AG20443 (cell line): ENCODE results near the gene MAX.
A peak's percentile ranks its signal among the peaks of the same experiment; 100 is the strongest.

Source experiments
- DNase-seq: peaks from one replicate; pipeline ENCODE4 v3.0.0; 2012; ENCODE audit warnings: low spot score, mixed read lengths

Gene MAX, protein sequence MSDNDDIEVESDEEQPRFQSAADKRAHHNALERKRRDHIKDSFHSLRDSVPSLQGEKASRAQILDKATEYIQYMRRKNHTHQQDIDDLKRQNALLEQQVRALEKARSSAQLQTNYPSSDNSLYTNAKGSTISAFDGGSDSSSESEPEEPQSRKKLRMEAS

DNA sequence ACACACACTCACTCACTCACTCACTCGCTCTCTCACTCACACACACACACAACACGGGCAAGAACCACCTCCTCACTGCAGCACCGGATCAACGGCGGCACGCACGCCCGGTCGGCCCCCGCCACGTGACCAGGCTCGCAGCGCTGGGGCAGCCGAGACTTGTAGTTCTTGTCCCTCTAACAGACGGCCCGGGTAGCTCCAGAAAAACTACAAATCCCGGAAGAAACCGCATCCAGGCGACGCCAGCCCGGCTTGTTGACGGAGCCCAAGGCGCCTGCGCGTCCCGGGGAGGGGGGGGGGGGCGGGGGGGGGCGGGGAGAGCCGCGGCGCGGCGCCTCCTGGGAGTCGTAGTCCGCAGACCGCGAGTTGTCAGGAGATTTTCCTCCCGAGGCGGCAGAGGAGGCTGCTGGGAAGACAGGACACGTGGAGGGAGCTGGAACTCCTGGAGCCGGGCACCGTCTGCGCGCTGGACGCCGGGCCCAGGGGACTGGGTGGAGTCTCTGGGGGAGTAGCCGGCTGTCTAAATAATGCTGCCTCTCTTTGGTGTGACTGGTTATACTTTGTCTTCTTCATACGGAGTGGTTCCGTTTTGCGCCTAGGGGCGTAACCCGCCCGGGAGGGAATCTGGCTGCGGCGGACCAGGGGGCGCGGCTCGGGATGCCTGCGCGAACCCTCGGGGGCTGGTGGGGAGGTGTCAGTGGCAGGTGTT lies at the start of gene MAX:
MAX (minus strand) TSS at position 77 of the 709 bp plus-strand sequence. CDS start 178 bp downstream, outside the sequence.
- peak; percentile 99 for DNase-seq

DNA sequence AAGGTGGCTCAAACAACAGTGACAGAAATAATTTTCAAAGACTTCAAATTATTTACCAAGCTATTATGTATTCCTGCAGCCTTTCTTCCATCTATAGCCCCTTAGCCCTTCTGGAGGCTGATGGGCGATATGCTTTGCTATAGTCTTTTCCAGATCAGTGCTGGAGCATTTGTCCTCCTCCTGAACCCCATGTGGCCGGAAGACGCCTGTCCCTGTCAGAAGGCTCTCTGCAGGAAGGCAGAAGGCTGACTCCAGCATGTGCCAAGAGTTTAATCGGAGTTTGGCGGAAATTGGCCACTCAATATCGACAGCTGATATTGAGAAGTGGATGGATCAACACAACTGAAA lies 49.3 kb upstream of the MAX start:
- no peak for DNase-seq

DNA sequence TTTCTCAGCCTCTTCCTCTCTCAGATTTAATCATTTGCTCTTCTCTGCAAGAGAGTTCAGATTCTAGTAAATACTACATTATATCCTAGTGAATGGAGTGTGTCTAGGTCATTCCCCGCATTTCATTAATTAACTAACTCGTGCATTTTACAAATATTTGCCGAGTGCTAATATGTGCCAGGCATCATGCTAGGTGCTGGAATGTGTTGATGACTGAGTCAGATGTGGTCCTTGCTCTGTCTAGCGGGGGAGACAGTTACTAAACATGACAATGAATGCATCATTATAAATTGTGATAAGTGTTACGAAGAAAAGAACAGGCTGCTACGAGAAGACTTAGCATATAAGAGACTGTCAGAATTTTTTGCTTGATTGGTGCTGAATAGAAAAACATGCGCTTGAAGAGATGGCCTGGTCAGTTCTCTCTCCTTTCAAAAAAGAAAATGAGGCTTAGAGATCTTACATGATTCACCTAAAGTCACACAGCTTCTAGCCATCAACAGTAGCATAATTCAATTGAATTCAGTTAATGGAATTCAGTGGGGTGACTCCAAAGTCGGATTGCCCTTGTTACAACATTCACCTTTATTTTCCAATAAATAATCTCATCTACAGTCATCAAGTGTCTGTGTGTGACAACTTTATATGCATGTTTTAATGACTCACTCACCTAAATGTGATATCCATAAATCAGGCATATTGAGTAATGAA lies 48.7 kb upstream of the MAX start:
- no peak for DNase-seq

DNA sequence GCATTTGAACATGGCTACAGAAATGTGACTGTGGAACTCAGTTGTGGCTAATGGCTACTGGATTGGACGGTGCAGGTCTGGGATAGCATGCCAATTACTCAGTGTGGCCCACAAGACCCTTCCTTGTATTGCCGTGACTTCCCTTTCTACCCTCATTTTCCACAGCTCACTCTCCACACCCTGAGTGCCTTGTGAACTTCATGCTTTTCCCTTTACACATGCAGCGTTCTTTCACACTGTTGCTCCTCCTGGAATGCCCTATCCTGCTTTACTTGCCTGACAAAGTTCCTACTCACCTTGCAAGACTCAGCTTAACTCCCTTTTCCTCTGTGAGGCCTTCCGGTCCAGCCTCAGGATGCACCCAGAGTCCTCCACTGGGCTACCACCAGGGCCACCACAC lies 46.8 kb upstream of the MAX start:
- DNase-seq, result no peak

DNA sequence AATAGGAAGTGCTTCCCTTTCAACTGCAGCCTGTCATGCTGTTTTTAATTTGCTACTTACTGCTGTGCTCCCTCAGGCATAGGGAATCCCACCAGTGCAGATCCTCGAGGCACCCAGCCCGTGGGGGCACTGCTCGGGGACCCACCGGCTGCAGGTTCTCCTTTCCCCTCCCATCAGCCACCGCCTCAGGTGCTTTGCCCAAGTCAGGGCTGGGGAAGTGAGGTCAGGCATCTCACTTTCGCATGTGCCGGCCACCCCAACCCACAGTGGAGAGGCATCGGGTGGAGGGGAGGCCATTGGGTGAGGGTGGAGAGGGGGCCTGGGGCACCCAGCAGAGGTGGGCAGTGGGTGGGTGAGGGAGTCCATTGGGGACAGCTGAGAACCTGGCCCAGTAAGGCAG lies 41.9 kb upstream of the MAX start:
- no peak for DNase-seq

DNA sequence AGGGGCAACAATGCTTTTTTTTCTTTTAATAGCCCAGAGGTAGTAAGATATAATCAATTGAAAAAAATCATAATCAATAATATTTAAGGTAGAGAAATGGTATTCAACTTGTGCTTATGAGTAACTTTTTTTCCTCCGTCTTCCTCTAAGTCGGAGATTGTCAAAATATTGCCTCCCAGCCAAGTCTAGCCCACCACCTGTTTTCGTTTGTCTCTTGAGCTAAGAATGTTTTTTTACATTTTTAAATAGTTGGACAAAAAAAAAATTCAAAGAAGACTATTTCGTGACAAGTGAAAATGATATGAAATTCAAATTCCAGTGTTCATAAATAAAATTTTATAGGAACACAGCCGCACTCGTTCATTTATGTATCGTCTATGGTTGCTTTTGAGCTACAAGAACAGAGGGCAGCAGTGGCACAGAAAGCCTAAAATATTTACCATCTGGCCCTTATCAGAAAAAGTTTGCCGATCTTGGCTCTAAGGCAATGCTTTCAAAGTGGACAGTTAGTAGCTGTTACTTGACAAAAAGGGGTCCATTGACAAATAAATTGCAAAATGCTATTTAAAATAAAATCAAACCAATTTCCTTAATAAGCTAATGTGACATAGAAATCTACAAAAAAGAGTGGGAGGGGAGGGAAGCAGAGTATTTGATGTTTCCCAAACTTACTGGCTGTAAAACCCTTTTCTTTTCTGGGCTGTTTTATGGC lies 40.8 kb upstream of the MAX start:
- no peak for DNase-seq

DNA sequence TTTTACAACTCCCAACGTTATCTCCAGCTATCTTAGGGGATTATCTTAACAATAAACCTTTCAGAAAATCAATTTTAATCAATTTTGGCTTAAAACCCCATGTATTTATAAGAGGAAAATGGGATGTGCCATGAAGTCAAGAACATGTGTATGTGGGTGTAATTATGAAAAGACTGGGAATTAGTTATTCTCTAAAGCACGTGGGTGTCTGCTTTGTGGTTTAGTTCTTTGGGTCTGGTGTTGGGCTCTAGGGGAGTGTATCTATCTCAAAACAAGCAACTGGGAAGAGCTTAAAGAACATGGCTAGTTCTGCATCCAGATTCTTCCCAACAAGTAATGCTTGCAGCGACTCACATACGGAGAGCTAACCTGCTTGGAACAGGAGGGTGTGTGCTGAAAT lies 40.1 kb upstream of the MAX start:
- no peak for DNase-seq

DNA sequence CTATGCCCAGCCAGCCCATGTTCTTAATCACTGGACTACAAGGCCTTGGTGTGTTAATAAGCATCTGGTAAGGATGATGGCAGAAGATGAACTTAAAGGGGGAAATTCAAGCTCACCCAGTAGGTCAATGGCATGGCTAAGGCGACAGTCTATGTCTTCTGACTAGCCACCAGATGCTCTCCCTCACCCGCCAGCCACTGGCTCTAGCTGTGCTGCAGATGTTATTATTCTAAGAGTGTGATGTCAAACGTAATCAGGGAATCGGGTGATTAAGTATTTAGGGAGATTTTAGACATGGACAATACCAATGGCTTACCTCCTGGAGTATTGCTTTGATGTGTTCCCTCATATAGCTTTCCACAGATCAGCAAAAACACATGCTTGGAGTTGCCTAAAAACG lies 39.2 kb upstream of the MAX start:
- DNase-seq, result no peak

DNA sequence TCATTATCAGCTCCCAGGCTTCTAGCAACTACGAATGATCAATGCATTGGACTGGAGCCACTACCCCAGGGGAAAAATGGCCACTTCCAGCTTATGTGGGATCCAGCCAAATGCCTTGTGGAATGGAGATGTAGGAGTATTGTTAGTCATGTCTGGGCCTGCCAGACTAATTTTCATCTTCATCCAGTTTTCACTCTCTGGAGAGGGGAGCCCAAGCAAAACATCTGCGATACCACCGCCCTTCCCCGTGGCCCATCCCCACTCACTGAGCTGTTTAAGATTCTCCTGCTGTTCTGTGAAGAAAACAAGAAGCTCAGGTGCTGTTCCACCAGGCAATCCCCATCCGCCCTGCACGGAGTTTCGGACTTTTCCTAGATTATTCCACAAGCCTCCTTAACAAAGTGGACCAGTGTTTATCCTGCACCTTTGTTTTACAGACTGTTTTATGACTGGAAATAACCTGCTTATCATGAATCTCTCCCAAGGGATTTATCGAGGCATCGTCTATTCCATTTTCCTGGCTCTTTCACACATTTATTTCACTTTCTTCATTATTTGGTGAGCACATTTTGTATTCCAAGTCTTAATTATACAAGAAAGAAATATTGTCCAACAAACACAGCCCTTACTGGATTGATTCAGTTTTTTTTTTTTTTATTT lies 35.5 kb upstream of the MAX start:
- DNase-seq, result no peak

DNA sequence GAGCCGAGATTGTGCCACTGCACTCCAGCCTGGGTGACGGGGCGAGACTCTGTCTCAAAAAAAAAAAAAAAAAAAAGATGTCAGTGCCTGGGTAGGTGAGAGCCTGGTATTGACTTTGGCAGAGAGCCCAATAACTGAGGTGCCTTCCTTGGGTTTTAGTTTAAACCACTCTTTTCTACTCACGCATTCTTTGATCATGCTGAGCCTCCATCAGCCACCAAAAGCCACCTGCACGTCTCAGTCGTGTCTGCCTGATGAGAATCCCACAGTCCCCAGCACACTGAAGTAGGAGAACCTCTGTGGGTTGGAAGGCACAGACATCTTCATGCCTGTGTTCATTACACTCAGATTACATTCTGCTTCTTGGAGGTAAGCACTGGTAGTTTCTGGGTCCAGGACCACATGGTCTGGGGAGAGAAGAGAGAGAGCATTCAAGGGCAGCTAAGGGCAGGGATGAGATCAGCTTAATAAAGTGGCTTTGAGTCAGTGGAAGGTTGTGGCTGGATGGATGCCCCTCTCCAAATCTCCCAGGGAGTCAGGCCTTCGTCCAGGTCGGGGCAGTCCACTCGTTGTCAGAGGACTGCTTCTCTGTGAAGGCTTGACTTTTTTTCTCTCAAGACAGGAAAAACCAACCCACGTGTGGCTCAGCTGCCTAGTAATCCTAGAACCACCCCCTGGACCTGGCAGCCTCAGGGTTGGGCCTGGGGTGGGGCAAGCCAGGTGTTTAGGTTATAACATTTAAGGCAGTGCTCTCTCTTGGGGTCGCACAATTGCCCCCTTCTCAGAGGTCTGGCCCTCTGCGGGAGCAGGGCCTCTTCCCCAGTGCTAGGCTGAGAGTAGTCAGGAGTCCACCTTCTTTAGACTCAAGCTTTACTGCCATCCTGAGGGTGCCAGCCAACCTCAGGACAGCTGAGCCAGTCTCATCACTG lies 32.6 kb upstream of the MAX start:
- no peak for DNase-seq

DNA sequence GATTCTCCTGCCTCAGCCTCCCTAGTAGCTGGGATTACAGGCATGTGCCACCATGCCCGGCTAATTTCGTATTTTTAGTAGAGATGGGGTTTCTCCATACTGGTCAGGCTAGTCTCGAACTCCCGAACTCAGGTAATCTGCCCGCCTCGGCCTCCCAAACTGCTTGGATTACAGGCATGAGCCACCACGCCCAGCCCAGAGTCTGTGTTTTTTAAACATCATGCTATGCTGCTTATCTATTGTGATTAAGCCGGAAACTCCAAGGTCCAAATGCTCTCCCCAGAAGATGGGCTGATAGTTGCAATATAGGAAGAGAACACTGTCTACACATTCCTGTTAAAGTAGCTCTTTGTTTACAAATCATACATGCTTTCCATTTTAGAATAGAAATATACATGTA lies 30.5 kb upstream of the MAX start:
- no peak for DNase-seq

DNA sequence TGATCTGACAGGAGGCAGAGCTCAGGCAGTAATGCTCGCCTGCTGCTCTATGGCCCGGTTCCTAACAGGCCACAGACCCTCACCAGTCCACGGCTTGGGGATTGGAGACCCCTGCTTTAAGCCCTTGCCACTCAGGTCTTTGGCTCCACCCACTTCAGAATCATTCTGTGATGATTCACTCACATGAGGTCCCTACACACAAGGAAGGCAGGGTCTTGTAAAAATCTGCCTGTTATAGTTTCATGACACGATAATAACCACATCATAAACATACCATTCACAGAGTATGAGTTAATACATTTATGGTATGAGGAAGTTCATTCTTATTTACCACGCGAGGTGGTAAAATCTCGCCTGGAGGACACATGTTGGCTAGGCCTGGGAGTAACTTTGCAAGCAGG lies 29.0 kb upstream of the MAX start:
- peak; percentile 35 for DNase-seq

DNA sequence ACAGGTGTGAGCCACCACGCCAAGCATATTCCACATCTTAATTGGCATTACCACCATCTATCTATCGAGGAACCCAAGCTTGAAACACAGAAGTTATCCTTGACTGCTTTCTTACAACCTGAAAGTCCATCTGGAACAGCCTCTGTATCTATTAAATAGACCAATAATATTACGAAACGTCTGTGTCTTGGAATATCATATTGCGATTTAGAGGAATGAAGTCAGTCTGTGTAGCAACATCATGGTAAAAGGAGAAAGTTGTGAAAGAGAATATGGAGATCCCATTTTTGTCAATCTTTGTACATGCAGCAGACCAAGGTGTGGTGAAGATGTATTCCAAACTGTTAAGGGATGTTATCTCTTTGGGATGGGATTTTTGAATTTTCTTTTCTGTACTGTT lies 25.8 kb upstream of the MAX start:
- no peak for DNase-seq

DNA sequence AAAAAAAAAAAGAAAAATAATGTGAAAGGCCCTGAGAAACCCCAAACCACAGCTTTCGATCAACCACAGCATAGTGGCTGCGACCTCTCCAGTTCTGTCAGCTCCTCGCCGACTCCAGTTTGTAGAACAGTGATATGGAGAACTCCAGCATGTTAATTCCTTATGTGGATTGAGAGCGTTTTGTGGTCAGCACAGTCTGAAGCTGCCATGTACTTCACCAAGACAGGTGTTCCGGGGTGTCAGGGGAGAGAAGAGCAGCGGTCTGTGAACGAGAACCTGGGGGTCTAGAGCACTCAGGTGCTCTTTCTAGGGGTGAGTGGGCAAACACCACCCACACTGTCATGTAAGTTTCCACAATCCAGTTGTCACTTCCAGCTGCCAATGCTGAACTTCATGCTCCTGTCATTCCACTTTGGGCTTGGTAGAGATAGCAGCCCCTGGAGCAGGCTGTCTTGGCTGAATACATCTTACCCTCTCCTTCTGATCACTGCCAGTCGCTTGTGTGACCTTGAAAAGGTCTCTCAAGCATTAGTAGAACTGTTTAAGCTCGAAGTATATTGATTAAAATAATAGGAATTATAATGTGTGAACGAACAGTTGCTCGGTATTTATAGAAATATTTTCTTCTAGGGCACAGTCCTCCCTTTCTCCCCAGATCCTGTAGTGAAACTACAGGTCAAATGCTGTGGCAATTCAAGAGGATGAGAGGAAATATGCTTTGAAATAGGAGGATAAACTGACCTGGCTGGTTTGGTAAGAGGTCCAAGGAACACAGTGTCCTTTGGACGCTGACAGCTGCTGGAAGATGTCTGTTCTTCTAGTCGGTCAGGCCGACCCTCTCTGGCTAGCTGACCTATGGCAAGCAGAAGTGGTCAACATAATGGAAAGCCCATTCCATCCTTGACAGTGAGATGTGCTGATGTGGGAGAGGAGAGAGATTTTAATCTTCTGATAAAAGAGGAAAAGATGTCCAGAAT lies 15.7 kb upstream of the MAX start:
- no peak for DNase-seq

DNA sequence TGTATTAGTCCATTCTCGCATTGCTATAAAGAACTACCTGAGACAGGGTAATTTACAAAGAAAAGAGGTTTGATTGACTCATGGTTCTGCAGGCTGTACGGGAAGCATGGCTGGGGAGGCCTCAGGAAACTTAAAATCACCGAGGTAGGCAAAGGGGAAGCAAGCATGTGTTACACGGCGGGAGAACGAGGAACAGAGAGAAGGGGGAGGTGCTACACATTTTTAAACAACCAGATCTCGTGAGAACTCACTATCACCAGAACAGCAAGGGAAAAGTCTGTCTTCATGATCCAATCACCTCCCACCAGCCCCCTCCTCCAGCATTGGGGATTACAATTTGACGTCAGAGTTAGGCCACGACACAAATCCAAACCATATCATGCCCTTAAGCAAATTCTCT lies 13.3 kb upstream of the MAX start:
- no peak for DNase-seq

DNA sequence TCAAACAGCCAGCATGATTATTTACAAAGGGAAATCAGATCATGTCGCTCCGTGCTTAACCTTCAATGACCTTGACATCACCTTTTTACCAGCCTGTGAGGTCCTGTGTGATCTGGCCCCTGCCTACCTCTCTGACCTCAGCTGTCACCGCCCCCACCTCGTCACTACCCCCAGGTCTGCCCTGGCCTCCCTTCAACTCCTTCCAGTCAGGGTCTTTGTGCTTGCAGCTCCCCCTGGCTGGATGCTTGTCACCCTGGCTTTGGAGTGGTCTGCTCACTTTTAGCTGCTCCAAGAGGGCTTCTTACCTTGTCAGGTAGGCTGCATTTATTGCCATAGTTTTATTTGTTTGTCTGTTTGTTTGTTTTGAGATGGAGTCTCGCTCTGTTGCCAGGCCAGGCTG lies 8.2 kb upstream of the MAX start:
- DNase-seq, result no peak

DNA sequence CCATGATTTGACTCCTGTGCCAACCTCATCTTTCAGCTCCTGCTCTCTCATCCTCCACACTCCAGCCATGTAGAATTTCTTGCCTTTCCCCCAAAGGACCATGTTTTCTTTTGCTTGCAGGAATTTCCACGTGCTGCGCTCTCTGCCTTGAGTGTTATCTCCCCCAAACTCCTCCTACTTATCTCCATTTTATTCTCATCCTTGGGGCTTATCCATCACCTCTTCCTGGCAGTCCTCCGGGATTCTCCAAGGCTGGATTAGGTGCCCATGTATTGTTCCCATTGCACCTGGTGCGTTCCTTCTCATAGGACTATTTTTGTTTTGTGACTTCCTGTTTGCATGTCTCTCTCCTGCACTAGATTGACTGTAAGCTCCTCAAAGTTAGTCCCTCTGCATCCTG lies 7.0 kb upstream of the MAX start:
- no peak for DNase-seq

DNA sequence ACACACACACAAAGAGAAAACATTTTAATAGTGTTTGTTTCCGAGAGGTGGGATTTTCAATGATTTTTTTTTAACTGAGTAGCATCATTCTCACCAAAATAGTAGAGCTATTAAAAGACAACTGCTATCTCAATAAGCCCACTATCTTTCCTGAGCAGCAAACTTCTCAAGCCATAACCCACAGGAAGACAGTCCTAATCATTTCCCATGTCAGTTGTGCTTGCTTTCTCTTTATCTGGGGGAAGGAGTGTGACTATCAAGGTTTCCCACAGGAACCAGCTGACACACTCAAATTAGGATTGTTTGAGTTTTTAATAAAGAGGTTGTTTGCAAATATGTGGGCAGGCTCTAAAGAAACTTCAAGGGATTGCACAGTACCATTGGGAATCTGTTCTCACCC lies 4.9 kb upstream of the MAX start:
- no peak for DNase-seq

DNA sequence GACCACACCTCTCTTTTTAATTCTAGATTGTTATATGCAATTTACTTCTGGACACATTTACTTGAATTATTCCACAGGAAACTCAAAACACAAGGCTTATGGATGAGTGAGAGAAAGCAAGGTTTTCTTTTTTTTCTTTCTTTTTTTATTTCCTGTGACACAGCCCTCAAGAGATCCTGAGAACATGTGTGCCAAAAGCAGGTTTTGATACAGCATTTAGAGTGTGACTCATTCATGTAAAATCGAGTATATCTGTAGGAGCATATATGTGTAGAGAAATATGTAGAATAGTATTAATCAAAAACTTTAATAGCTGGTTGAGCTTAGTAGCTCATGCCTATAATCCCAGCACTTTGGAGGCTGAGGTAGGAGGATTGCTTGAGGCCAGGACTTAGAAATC lies 4.4 kb upstream of the MAX start:
- no peak for DNase-seq

DNA sequence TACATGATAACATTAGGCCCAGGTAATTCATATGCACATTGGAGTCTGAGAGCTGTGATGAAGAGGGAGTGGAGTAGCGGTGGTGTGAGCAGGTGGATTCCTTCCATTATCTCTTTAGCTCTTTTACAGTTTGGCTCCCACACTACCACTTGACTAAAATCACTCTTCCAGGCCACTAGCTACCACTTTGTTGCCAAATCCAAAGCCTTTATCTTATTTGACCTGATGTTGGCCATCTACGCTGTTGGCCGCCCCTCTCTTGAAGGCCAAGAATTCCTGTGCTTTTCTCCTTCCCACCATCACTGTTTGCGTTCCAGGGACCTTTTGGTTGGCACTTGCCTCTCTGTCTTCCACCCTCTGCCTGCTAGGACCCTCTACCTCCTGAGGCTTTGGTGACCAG lies 4.0 kb upstream of the MAX start:
- no peak for DNase-seq
